Peyer's patch (tissue), 4 donors: ENCODE results near the gene KIDINS220. TPM values are rescaled to one million over a fixed set of nuclear protein-coding genes. Genes with fewer than 3 reads are reported as not detected.

Experiments
- DNase-seq, 3 donors: peaks; one replicate each; pipeline ENCODE4 v3.0.0-alpha.2; 2017 to 2019
- H3K27ac ChIP-seq, 4 donors: fragments of 200-600 bp; sonication (generic); one replicate each; pipeline ENCODE4 v1.5.1; 2016 to 2019
- H3K27me3 ChIP-seq, 2 donors: fragments of 200-600 bp; sonication (generic); one replicate each; pipeline ENCODE4 v1.5.1; 2019
- H3K36me3 ChIP-seq, 3 donors: fragments of 200-600 bp; sonication (generic); one replicate each; pipeline ENCODE4 v1.5.1; 2016 to 2019
- H3K4me1 ChIP-seq, 4 donors: fragments of 200-600 bp; sonication (generic); one replicate each; pipeline ENCODE4 v1.5.1; 2016 to 2019
- H3K4me3 ChIP-seq, 4 donors: fragments of 200-600 bp; sonication (generic); 1 replicate in 3 of 4; 2 replicates in 1 of 4; pipeline ENCODE4 v1.5.1; 2016 to 2019; ENCODE audit warnings: mild to moderate bottlenecking in 1 of 4
- H3K9me3 ChIP-seq, 4 donors: fragments of 200-600 bp; sonication (generic); one replicate each; pipeline ENCODE4 v1.5.1; 2016 to 2019; ENCODE audit warnings: mild to moderate bottlenecking in 1 of 4
- POLR2A ChIP-seq, 2 donors: fragments of 450-650 bp; IDR thresholded peaks; one replicate each; pipeline ENCODE4 v1.5.1; 2017; ENCODE audit warnings: antibody characterized with exemption in 2 of 2, mild to moderate bottlenecking in 2 of 2, moderate library complexity in 2 of 2
- total RNA-seq, 4 donors: library from RNA; depleted of rRNA; stranded (reverse); fragments of >200 nt; gene quantifications; one replicate each; pipeline ENCODE4 v1.1.0, GENCODE V29; 2016
- TF ChIP-seq, protein P1 (sequence below), 6 experiments: fragments of 450-650 bp in 4 of 6; fragments of 200-600 bp in 2 of 6; sonication (generic) in 1 of 6; IDR thresholded peaks; one replicate each; pipeline ENCODE4 v1.5.1; 2017 to 2019; ENCODE audit warnings: antibody characterized with exemption in 6 of 6, mild to moderate bottlenecking in 3 of 6, moderate library complexity in 1 of 6

The KIDINS220 gene
- total RNA-seq, 4 donors from 2014 or later = 57.8 to 88.3 (median 70.4) TPM

GRCh38 chr2:8858910-8859309 lies 21.5 kb upstream of the KIDINS220 start:
- no peak for DNase-seq
- Histone ChIP-seq H3K9me3 (no peaks in the 10 kb centered on the region), H3K27ac (no peak overlapping the region), H3K4me1 (no peaks in the 10 kb centered on the region), H3K36me3 (no peaks in the 10 kb centered on the region), H3K4me3 (no peak overlapping the region), H3K27me3 (no peaks in the 10 kb centered on the region)
- TF ChIP-seq, protein P1, sequence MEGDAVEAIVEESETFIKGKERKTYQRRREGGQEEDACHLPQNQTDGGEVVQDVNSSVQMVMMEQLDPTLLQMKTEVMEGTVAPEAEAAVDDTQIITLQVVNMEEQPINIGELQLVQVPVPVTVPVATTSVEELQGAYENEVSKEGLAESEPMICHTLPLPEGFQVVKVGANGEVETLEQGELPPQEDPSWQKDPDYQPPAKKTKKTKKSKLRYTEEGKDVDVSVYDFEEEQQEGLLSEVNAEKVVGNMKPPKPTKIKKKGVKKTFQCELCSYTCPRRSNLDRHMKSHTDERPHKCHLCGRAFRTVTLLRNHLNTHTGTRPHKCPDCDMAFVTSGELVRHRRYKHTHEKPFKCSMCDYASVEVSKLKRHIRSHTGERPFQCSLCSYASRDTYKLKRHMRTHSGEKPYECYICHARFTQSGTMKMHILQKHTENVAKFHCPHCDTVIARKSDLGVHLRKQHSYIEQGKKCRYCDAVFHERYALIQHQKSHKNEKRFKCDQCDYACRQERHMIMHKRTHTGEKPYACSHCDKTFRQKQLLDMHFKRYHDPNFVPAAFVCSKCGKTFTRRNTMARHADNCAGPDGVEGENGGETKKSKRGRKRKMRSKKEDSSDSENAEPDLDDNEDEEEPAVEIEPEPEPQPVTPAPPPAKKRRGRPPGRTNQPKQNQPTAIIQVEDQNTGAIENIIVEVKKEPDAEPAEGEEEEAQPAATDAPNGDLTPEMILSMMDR (IDR thresholded peaks at IDR 0.05) = no peak
- TF ChIP-seq POLR2A (IDR thresholded peaks at IDR 0.05) = no peak

DNA sequence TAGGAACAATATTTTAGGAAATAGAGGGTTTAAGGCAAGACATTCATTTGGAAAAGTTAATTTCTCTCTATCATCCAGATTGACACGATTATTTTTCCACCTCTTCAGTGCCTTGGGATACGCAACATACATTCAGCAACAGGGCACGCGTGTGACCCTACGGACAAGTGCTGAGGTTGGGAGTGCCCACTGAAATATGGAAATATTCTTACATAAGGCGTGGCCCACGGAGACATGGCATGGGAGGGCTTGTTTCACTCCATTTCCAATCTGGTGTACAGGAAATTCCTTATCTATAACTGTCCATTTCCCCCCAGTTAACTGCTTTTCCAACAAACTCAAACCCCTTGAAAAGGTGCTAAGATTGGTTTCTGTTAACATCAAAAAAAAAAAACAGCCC lies 20.9 kb upstream of the KIDINS220 start:
- Histone ChIP-seq H3K36me3 (no peaks in the 10 kb centered on the region), H3K4me3 (no peak overlapping the region), H3K9me3 (no peaks in the 10 kb centered on the region), H3K27me3 (no peaks in the 10 kb centered on the region), H3K27ac (no peak overlapping the region), H3K4me1 (no peaks in the 10 kb centered on the region)
- DNase-seq = no peak
- TF ChIP-seq POLR2A (IDR thresholded peaks at IDR 0.05) = no peak
- TF ChIP-seq, protein P1 (IDR thresholded peaks at IDR 0.05) = no peak

DNA sequence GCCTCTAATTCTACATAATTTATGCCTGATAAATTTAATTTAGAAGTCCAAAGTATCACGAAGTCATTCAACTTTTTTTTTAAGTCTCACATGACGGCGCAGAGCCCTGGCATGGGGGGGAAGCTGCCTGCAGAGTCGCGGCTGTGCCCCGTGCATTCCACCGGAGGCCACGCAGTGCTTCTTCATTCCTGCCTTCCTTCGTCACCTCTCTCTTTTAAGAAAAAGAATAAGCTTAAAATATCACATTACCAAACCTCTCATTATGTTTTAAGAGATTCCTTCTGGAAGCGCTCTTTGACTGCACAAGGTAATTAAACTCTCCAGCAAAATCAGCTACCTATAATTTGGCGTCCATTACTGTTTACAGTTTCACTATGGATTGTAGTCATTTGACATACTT lies 20.3 kb upstream of the KIDINS220 start:
- no peak overlapping the region for H3K4me3 ChIP-seq
- no peaks in the 10 kb centered on the region for H3K9me3 ChIP-seq
- H3K36me3 ChIP-seq = no peaks in the 10 kb centered on the region
- TF ChIP-seq, protein P1 (IDR thresholded peaks at IDR 0.05) = no peak
- no peak for TF ChIP-seq POLR2A (IDR thresholded peaks at IDR 0.05)
- H3K27me3 ChIP-seq = no peaks in the 10 kb centered on the region
- DNase-seq = no peak
- H3K4me1 ChIP-seq = no peaks in the 10 kb centered on the region
- no peak overlapping the region for H3K27ac ChIP-seq

- Histone ChIP-seq H3K36me3 (no peaks in the 10 kb centered on the region), H3K4me3 (no peak overlapping the region), H3K4me1 (no peaks in the 10 kb centered on the region), H3K9me3 (no peaks in the 10 kb centered on the region), H3K27me3 (no peaks in the 10 kb centered on the region), H3K27ac (no peak overlapping the region)
- TF ChIP-seq, protein P1 (IDR thresholded peaks at IDR 0.05) = no peak
- no peak for TF ChIP-seq POLR2A (IDR thresholded peaks at IDR 0.05)
- no peak for DNase-seq
Observed at GRCh38 chr2:8856176-8856575, 18.8 kb upstream of the KIDINS220 start.

DNA sequence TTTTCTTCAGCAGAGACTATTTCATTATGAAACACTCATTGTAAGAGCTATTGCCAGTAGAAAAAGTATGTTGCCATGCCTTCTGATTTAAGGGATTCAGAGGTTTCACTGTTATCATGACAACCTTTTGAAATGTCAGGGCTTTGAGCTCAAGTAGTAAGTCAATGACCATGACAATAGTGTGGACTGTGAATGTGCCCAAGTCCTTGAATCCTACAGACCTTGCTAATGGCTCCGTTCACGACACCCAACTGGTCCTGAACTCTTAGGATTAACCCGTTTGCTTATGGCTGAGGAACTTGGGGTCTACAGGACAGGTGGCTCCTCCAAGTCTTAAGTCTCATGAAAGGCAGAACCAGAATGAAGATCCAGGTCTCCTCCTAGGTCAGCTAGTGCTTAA lies 17.6 kb upstream of the KIDINS220 start:
- no peak for DNase-seq
- TF ChIP-seq, protein P1 (IDR thresholded peaks at IDR 0.05) = no peak
- TF ChIP-seq POLR2A (IDR thresholded peaks at IDR 0.05) = no peak
- Histone ChIP-seq H3K27me3 (no peaks in the 10 kb centered on the region), H3K36me3 (no peaks in the 10 kb centered on the region), H3K9me3 (no peaks in the 10 kb centered on the region), H3K4me3 (no peak overlapping the region), H3K4me1 (no peaks in the 10 kb centered on the region), H3K27ac (no peak overlapping the region)

DNA sequence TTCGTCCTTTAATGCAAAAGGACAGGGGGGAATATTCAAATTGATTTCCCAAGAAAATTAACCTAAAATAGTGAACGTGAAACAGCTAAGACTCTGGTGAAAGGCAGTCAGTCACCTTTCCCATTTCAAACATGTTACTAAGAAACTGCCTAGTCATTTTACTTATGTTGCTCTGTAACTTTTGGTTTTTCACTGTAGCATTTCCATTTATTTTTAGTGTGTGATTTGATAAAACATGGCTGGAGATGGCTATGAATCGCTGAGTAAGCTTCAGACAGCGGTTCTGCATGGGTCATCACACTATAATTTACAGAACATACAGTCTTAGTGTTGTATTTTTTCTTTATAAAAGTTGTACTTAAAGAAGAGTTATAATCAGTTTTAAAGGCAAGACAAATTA lies 16.0 kb upstream of the KIDINS220 start:
- H3K27ac ChIP-seq = no peak overlapping the region
- no peak for DNase-seq
- TF ChIP-seq, protein P1 (IDR thresholded peaks at IDR 0.05) = no peak
- TF ChIP-seq POLR2A (IDR thresholded peaks at IDR 0.05) = no peak
- H3K9me3 ChIP-seq = no peaks in the 10 kb centered on the region
- no peaks in the 10 kb centered on the region for H3K36me3 ChIP-seq
- H3K27me3 ChIP-seq = no peaks in the 10 kb centered on the region
- no peaks in the 10 kb centered on the region for H3K4me1 ChIP-seq
- no peak overlapping the region for H3K4me3 ChIP-seq
